HG03565 (cell line): Measurements from ENCODE around the gene UGT1A6.
"Not testable (repeated sequence)": the region's sequence is repeated elsewhere in the genome, so short reads cannot be mapped to it uniquely, and the experiment has no call there.

Experiments
- ATAC-seq: cut with Tn5 transposase; IDR thresholded peaks from one replicate; pipeline ENCODE4 v1.9.1; 2021; ENCODE audit warnings: mild to moderate bottlenecking, moderate library complexity; ENCODE audit not compliant: unreplicated experiment

Gene UGT1A6

GRCh38 chr2:233692648-233693047 lies at the start of gene UGT1A6:
TSS of gene UGT1A6 (plus strand) at chr2:233692890. CDS start at chr2:233693005, 115 bp downstream.
- ATAC-seq = no peak

GRCh38 chr2:233643128-233643527 lies 49.6 kb upstream of the UGT1A6 start:
- no peak for ATAC-seq

- not testable (repeated sequence) for ATAC-seq
These were observed 46.7 kb upstream of the UGT1A6 start for GRCh38 chr2:233646033-233646432.

- ATAC-seq = no peak
These were observed 41.7 kb upstream of the UGT1A6 start for GRCh38 chr2:233650981-233651380.

- no peak for ATAC-seq
These were observed 41.3 kb upstream of the UGT1A6 start for GRCh38 chr2:233651430-233651829.

GRCh38 chr2:233654501-233654900 lies 38.2 kb upstream of the UGT1A6 start:
- no peak for ATAC-seq

GRCh38 chr2:233655043-233655442 lies 37.6 kb upstream of the UGT1A6 start:
- no peak for ATAC-seq

- ATAC-seq = not testable (repeated sequence)
These were observed 36.7 kb upstream of the UGT1A6 start for GRCh38 chr2:233655943-233656342.

GRCh38 chr2:233656443-233656842 lies 36.2 kb upstream of the UGT1A6 start:
- no peak for ATAC-seq

GRCh38 chr2:233658610-233659009 lies 34.1 kb upstream of the UGT1A6 start:
- no peak for ATAC-seq

GRCh38 chr2:233663911-233664310 lies 28.8 kb upstream of the UGT1A6 start:
- no peak for ATAC-seq

GRCh38 chr2:233668605-233669260 lies 24.0 kb upstream of the UGT1A6 start:
- ATAC-seq = no peak

GRCh38 chr2:233671290-233672161 lies 21.2 kb upstream of the UGT1A6 start, which contains the start of gene UGT1A9:
TSS of gene UGT1A9 (plus strand) at chr2:233671898. CDS start at chr2:233671935, 37 bp downstream.
- no peak for ATAC-seq

GRCh38 chr2:233672886-233673285 lies 19.8 kb upstream of the UGT1A6 start:
- no peak for ATAC-seq

- no peak for ATAC-seq
These were observed 18.8 kb upstream of the UGT1A6 start for GRCh38 chr2:233673896-233674295.

GRCh38 chr2:233674314-233674713 lies 18.4 kb upstream of the UGT1A6 start:
- no peak for ATAC-seq

- no peak for ATAC-seq
These were observed 17.7 kb upstream of the UGT1A6 start for GRCh38 chr2:233674995-233675394.

- no peak for ATAC-seq
These were observed 16.6 kb upstream of the UGT1A6 start for GRCh38 chr2:233676046-233676445.

GRCh38 chr2:233679196-233679595 lies 13.5 kb upstream of the UGT1A6 start:
- no peak for ATAC-seq

GRCh38 chr2:233680361-233681045 lies 12.2 kb upstream of the UGT1A6 start:
- no peak for ATAC-seq

- ATAC-seq = no peak
These were observed 11.1 kb upstream of the UGT1A6 start, which contains the start of gene UGT1A7 for GRCh38 chr2:233681521-233682099. TSS of gene UGT1A7 (plus strand) at chr2:233681901. CDS start at chr2:233681938, 37 bp downstream.
